Heart right ventricle (tissue), 16 donors: Measurements from ENCODE around the gene HNRNPK. TPM values are rescaled to one million over a fixed set of nuclear protein-coding genes. Genes with fewer than 3 reads are reported as not detected.

Experiments
- ATAC-seq, 8 donors: fragments of 200-7000 bp; cut with Tn5 transposase; one replicate each; pipeline ENCODE4 v1.9.1; 2020; ENCODE audit warnings: mild to moderate bottlenecking in 8 of 8, moderate library complexity in 8 of 8, moderate number of reproducible peaks in 1 of 8
- DNase-seq, 2 donors: peaks; one replicate each; pipeline ENCODE4 v3.0.0-alpha.2; 2020
- H3K27ac ChIP-seq, 10 donors: fragments of 200-600 bp; sonication (generic) in 2 of 10; one replicate each; pipeline versions ENCODE4 v1.5.0 to v1.8.0; 2020 to 2022; ENCODE audit warnings: mild to moderate bottlenecking in 3 of 10
- H3K27me3 ChIP-seq, 7 donors: fragments of 200-600 bp; one replicate each; pipeline ENCODE4 v1.8.0; 2021 to 2022; ENCODE audit warnings: mild to moderate bottlenecking in 2 of 7
- H3K36me3 ChIP-seq, 9 donors: fragments of 200-600 bp; sonication (generic) in 1 of 9; one replicate each; pipeline versions ENCODE4 v1.5.0 to v1.8.0; 2020 to 2022; ENCODE audit warnings: mild to moderate bottlenecking in 2 of 9
- H3K4me1 ChIP-seq, 9 donors: fragments of 200-600 bp; sonication (generic) in 1 of 9; one replicate each; pipeline versions ENCODE4 v1.5.0 to v1.8.0; 2020 to 2022; ENCODE audit warnings: mild to moderate bottlenecking in 4 of 9
- H3K4me3 ChIP-seq, 10 donors: fragments of 200-600 bp; sonication (generic) in 2 of 10; one replicate each; pipeline versions ENCODE4 v1.5.0 to v1.8.0; 2020 to 2022; ENCODE audit warnings: mild to moderate bottlenecking in 7 of 10, moderate library complexity in 2 of 10
- H3K9me3 ChIP-seq, 11 donors: fragments of 200-600 bp in 10 of 11; sonication (generic) in 2 of 11; one replicate each; pipeline versions ENCODE4 v1.5.0 to v1.8.0; 2013 to 2022; ENCODE audit warnings: mild to moderate bottlenecking in 2 of 11, control low read depth in 1 of 11, moderate library complexity in 1 of 11
- CTCF ChIP-seq, 9 donors: fragments of 200-600 bp; sonication (generic) in 2 of 9; IDR thresholded peaks; one replicate each; pipeline versions ENCODE4 v1.5.0 to v1.8.0; 2021 to 2022; ENCODE audit warnings: antibody characterized with exemption in 9 of 9, mild to moderate bottlenecking in 5 of 9, moderate library complexity in 1 of 9
- WGBS, 2 donors: extraction: QIAGEN DNeasy Blood & Tissue Kit; methylation state at CpG; one replicate each; pipeline ENCODE4 v1.1.7; 2013; ENCODE audit warnings: inconsistent platforms in 1 of 2; 5-methylcytosine and 5-hydroxymethylcytosine counted together
- intact Hi-C, 10 donors: fragments of 100-400 bp; cut with DNase I; formaldehyde crosslinking; loops; one replicate each; pipeline versions ENCODE4 v1.11.1 to v1.14.2; 2022
- polyA plus RNA-seq, 2 donors: library from polyadenylated mRNA; stranded (reverse); fragments of 200-250 nt; gene quantifications; one replicate each; pipeline ENCODE4 v1.2.3, GENCODE V29; 2013
- total RNA-seq, 10 donors: library from RNA; stranded (reverse); fragmentation: NEBNext Ultra II Directional in 3 of 10; extraction: Animal tissue kit (Norgen Biotek cat#: 25700) in 3 of 10; gene quantifications; one replicate each; pipeline versions ENCODE4 v1.2.1 to v1.2.4, GENCODE V29; 2021 to 2023
- donor health status: Arrhythmogenic right ventricular cardiomyopathy.
- donor health status: ischemic (EF 13 %, LVEDD 7.1; RV severe dilation, severe dysfunction).
- donor health status: healthy with polysubstance abuse.
- donor health status: DM: no; HTN: yes; CAD: no.
- donor health status: DM: no; HTN: no; CAD: no.
- donor health status: ischemic (EF 25% LVEDD 6.9; RV normal size, moderate dysfunction).
- donor health status: ischemic (EF 25% LVEDD 5.7; RV mildly dilated, moderate dysfunction).
- donor health status: healthy.
- donor health status: DM: yes; HTN: yes; CAD: no.
- donor health status: Ischemic cardiomyopathy.
- donor health status: ischemic (EF 35%, LVEDD 5.7; RV mildly dilated, moderate dysfunction).
- donor health status: nonischemic (EF 11% LVEDD 7.7; RV severe dilation, severe dysfunction).
- donor health status: DM: yes; HTN: yes; CAD: no.
- donor health status: PGD.
- donor health status: ischemic (EF 29% LVEDD 5.4; RV normal size, mild dysfunction).
- donor health status: nonischemic (EF 23%, LVEDD 6.1; RV moderate dilation, normal function).

The HNRNPK gene
- total and polyA plus RNA-seq, 12 donors = 129 to 351 (median 326) TPM

DNA sequence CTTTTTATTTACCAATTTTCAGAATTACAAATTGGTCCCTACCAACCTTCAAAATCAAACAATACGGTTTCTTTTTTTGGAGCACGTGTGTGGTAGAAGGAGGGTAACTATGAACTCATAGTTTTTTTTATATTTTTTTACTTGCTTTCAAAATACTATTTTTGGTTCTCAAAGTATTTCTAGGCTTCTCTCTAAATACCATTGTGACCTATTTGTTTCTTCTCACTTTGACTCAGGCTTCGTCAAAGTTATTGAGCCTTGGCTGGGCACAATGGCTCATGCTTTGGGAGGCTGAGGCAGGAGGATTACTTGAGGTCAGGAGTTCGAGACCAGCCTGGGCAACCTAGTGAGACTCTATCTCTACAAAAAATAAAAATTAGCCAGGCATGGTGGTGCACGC, 47.2 kb downstream of the HNRNPK start:
- 90% methylated on average over 5 of the region's 5 CpGs for WGBS, 2 donors
- intact Hi-C loops = loop anchor here in 1 of 10 donors (10.0 kb wide), 1 partner anchor 242 kb away; no protein-coding TSS in a partner anchor
- no peak for ATAC-seq
- Histone ChIP-seq H3K4me3 (no peak overlapping the region), H3K4me1 (peaks cover 0 to 35% (median 8%) of the 10 kb centered on the region in 9 donors), H3K36me3 (peaks cover 0 to 2% (median 0%) of the 10 kb centered on the region in 9 donors), H3K27me3 (no peaks in the 10 kb centered on the region), H3K9me3 (no peaks in the 10 kb centered on the region), H3K27ac (no peak overlapping the region)
- no peak for DNase-seq
- no peak for TF ChIP-seq CTCF (IDR thresholded peaks at IDR 0.05)

- ATAC-seq (no peak), DNase-seq (no peak)
- Histone ChIP-seq H3K27me3 (no peaks in the 10 kb centered on the region), H3K4me3 (no peak overlapping the region), H3K27ac (no peak overlapping the region), H3K9me3 (no peaks in the 10 kb centered on the region), H3K36me3 (no peaks in the 10 kb centered on the region), H3K4me1 (peaks cover 0 to 27% (median 8%) of the 10 kb centered on the region in 9 donors)
- WGBS, 2 donors = 96 to 97% methylated on average over 2 of the region's 2 CpGs
- intact Hi-C loops = loop anchor here in 1 of 10 donors (10.0 kb wide), 1 partner anchor 243 kb away; no protein-coding TSS in a partner anchor
- no peak for TF ChIP-seq CTCF (IDR thresholded peaks at IDR 0.05)
Observed at GRCh38 chr9:83932011-83932410, 48.0 kb downstream of the HNRNPK start.

- DNase-seq = no peak
- no peaks in the 10 kb centered on the region for H3K9me3 ChIP-seq
- peaks cover 0 to 21% (median 8%) of the 10 kb centered on the region in 9 donors for H3K4me1 ChIP-seq
- ATAC-seq = no peak
- intact Hi-C loops = loop anchor here in 1 of 10 donors (10.0 kb wide), 1 partner anchor 244 kb away; no protein-coding TSS in a partner anchor
- H3K27me3 ChIP-seq = no peaks in the 10 kb centered on the region
- no peaks in the 10 kb centered on the region for H3K36me3 ChIP-seq
- no peak for TF ChIP-seq CTCF (IDR thresholded peaks at IDR 0.05)
- no peak overlapping the region for H3K4me3 ChIP-seq
- 87 to 89% methylated on average over 5 of the region's 5 CpGs for WGBS, 2 donors
- H3K27ac ChIP-seq = no peak overlapping the region
Observed at GRCh38 chr9:83930881-83931280, 49.1 kb downstream of the HNRNPK start.

DNA sequence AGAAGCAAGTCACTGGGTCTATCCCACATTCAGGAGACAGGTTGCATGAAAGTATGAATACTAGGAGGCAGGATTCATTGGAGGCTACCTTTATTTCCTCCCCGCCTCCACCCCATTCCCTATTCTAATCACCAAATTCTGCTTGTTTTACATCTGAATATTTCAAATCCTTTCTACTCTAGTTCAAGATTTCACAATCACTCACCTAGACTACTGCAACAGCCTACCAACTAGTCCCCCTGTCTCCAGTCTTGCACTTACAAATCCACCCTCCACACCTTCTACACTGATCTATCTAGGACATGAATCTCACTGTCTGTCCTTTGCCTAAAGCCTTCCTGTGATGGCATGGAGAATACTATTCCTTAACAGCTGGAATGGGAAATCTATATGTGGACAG, 52.4 kb downstream of the HNRNPK start:
- H3K4me3 ChIP-seq = no peak overlapping the region
- no peaks in the 10 kb centered on the region for H3K4me1 ChIP-seq
- ATAC-seq (no peak), DNase-seq (no peak)
- no peaks in the 10 kb centered on the region for H3K27me3 ChIP-seq
- TF ChIP-seq CTCF (IDR thresholded peaks at IDR 0.05) = no peak
- no peaks in the 10 kb centered on the region for H3K36me3 ChIP-seq
- WGBS, 2 donors = 97 to 100% methylated on average over 1 of the region's 1 CpG
- no peak overlapping the region for H3K27ac ChIP-seq
- intact Hi-C loops = loop anchor here in 1 of 10 donors (10.0 kb wide), 2 partner anchors 93 to 303 kb away; partner anchors contain the start of gene IDNK
- no peaks in the 10 kb centered on the region for H3K9me3 ChIP-seq
